Keratinocyte (primary cell): ENCODE data around the gene NAPB.

ENCODE experiments used
- EZH2 ChIP-seq: IDR thresholded peaks from one replicate; pipeline ENCODE4 v1.6.1; 2012; ENCODE audit warnings: inconsistent platforms, mild to moderate bottlenecking, low read length, moderate library complexity
- TF ChIP-seq, protein P1 (sequence below), 3 experiments: IDR thresholded peaks in 1 of 3; conservative IDR thresholded peaks in 1 of 3; optimal IDR thresholded peaks in 1 of 3; 2 replicates in 2 of 3; 3 replicates in 1 of 3; pipeline versions ENCODE3 to v1.5.1; 2011; ENCODE audit warnings: low read length in 3 of 3, mild to moderate bottlenecking in 3 of 3, moderate library complexity in 2 of 3, control low read depth in 1 of 3, inconsistent platforms in 1 of 3; ENCODE audit not compliant: insufficient read depth in 2 of 3; ENCODE audit errors: extremely low read depth in 1 of 3

DNA sequence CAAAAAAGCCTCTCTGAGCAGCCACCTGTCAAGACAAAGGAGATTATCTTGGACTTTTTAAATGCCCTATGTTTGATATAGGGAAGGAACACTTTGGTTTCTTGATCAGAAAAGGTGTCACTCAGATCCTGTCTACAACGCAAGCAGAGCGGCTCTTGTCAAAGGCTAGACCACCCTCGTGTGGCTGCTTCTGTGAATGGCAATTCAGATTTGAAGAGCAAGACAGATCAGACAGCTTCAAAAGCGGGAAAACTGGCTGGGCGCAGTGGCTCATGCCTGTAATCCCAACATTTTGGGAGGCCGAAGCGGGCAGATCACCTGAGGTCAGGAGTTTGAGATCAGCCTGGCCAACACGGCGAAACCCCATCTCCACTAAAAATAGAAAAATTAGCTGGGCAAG lies 80.8 kb downstream of the NAPB start:
- no peak for TF ChIP-seq EZH2
- TF ChIP-seq, protein P1, sequence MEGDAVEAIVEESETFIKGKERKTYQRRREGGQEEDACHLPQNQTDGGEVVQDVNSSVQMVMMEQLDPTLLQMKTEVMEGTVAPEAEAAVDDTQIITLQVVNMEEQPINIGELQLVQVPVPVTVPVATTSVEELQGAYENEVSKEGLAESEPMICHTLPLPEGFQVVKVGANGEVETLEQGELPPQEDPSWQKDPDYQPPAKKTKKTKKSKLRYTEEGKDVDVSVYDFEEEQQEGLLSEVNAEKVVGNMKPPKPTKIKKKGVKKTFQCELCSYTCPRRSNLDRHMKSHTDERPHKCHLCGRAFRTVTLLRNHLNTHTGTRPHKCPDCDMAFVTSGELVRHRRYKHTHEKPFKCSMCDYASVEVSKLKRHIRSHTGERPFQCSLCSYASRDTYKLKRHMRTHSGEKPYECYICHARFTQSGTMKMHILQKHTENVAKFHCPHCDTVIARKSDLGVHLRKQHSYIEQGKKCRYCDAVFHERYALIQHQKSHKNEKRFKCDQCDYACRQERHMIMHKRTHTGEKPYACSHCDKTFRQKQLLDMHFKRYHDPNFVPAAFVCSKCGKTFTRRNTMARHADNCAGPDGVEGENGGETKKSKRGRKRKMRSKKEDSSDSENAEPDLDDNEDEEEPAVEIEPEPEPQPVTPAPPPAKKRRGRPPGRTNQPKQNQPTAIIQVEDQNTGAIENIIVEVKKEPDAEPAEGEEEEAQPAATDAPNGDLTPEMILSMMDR (optimal IDR thresholded peaks at IDR 0.05 in 1 of 3, IDR thresholded peaks at IDR 0.05 in 1 of 3, conservative IDR thresholded peaks at IDR 0.05 in 1 of 3; ENCODE audit: extremely low read depth in 1 of 3, insufficient read depth in 2 of 3, low read length in 3 of 3): peak; percentile 65 to 84 (median 69)
